H9 (cell line): Measurements from ENCODE around the gene TMTC2. TPM values are rescaled to one million over a fixed set of nuclear protein-coding genes. Genes with fewer than 3 reads are reported as not detected.

Experiments
- DNase-seq: peaks from one replicate; pipeline ENCODE4 v3.0.0-alpha.2; 2017
- H2AFZ ChIP-seq: one replicate; pipeline ENCODE4 v1.6.1; 2013; ENCODE audit warnings: mild to moderate bottlenecking, low read length, control low read depth, moderate library complexity
- H2AK5ac ChIP-seq: 2 replicates; pipeline ENCODE4 v1.6.1; 2013; ENCODE audit warnings: low read length, control low read depth, mixed read lengths; ENCODE audit not compliant: insufficient read length
- H2BK120ac ChIP-seq: one replicate; pipeline ENCODE4 v1.6.1; 2013; ENCODE audit warnings: low read depth, mild to moderate bottlenecking, low read length, control low read depth, inconsistent platforms; ENCODE audit not compliant: poor library complexity, severe bottlenecking
- H2BK12ac ChIP-seq: 2 replicates; pipeline ENCODE4 v1.6.1; 2013; ENCODE audit warnings: low read length, control low read depth, mixed read lengths, low read depth; ENCODE audit not compliant: insufficient read length
- H2BK15ac ChIP-seq: 2 replicates; pipeline ENCODE4 v1.6.1; 2013; ENCODE audit warnings: low read depth, low read length, control low read depth
- H2BK20ac ChIP-seq: one replicate; pipeline ENCODE4 v1.6.1; 2013; ENCODE audit warnings: low read depth, mild to moderate bottlenecking, low read length, control low read depth, inconsistent platforms; ENCODE audit not compliant: poor library complexity, severe bottlenecking
- H2BK5ac ChIP-seq: 2 replicates; pipeline ENCODE4 v1.6.1; 2013; ENCODE audit warnings: low read length, control low read depth, mixed read lengths; ENCODE audit not compliant: insufficient read length
- H3K14ac ChIP-seq: 2 replicates; pipeline ENCODE4 v1.6.1; 2013; ENCODE audit warnings: low read length, control low read depth; ENCODE audit not compliant: insufficient read depth
- H3K18ac ChIP-seq: 2 replicates; pipeline ENCODE4 v1.6.1; 2013; ENCODE audit warnings: low read depth, mild to moderate bottlenecking, mixed read lengths, low read length, control low read depth; ENCODE audit not compliant: insufficient read length
- H3K23ac ChIP-seq: 2 replicates; pipeline ENCODE4 v1.6.1; 2013; ENCODE audit warnings: low read length, control low read depth, mixed read lengths, low read depth; ENCODE audit not compliant: insufficient read length
- H3K23me2 ChIP-seq: 2 replicates; pipeline ENCODE4 v1.6.1; 2013; ENCODE audit warnings: low read depth, mild to moderate bottlenecking, mixed read lengths, low read length, control low read depth; ENCODE audit not compliant: insufficient read length, poor library complexity, severe bottlenecking
- H3K27ac ChIP-seq: 2 replicates; pipeline ENCODE4 v1.5.1; 2013; ENCODE audit warnings: low read length, control low read depth, mixed read lengths, low read depth; ENCODE audit not compliant: insufficient read length
- H3K27me3 ChIP-seq: 2 replicates; pipeline ENCODE4 v1.6.1; 2013; ENCODE audit warnings: low read length, control low read depth, inconsistent platforms; ENCODE audit not compliant: insufficient read depth
- H3K4ac ChIP-seq: 2 replicates; pipeline ENCODE4 v1.6.1; 2013; ENCODE audit warnings: low read depth, mild to moderate bottlenecking, control low read depth, inconsistent platforms, low read length, moderate library complexity
- H3K4me1 ChIP-seq: 2 replicates; pipeline ENCODE4 v1.6.1; 2013; ENCODE audit warnings: low read length, control low read depth, inconsistent platforms; ENCODE audit not compliant: insufficient read depth
- H3K4me2 ChIP-seq: 2 replicates; pipeline ENCODE4 v1.6.1; 2013; ENCODE audit warnings: low read length, control low read depth, mixed read lengths; ENCODE audit not compliant: insufficient read length, insufficient read depth
- H3K56ac ChIP-seq: 2 replicates; pipeline ENCODE4 v1.6.1; 2013; ENCODE audit warnings: low read depth, mild to moderate bottlenecking, mixed read lengths, low read length, control low read depth; ENCODE audit not compliant: insufficient read length
- H3K79me1 ChIP-seq: 2 replicates; pipeline ENCODE4 v1.6.1; 2013; ENCODE audit warnings: low read depth, mild to moderate bottlenecking, moderate library complexity, low read length, control low read depth, inconsistent platforms; ENCODE audit not compliant: insufficient read depth, poor library complexity, severe bottlenecking
- H3K79me2 ChIP-seq: 2 replicates; pipeline ENCODE4 v1.6.1; 2013; ENCODE audit warnings: low read length, control low read depth, inconsistent platforms; ENCODE audit not compliant: insufficient read depth
- H3K9ac ChIP-seq: 2 replicates; pipeline ENCODE4 v1.6.1; 2013; ENCODE audit warnings: low read length, control low read depth, mixed read lengths; ENCODE audit not compliant: insufficient read length; ENCODE audit errors: extremely low read depth
- H3K9me3 ChIP-seq: one replicate; pipeline ENCODE4 v1.6.1; 2013; ENCODE audit warnings: low read depth, low read length, inconsistent platforms; ENCODE audit not compliant: control insufficient read depth
- H3T11ph ChIP-seq: one replicate; pipeline ENCODE4 v1.6.1; 2013; ENCODE audit warnings: mild to moderate bottlenecking, low read length, control low read depth, inconsistent platforms
- H4K20me1 ChIP-seq: one replicate; pipeline ENCODE4 v1.6.1; 2013; ENCODE audit not compliant: control insufficient read depth, insufficient read length, insufficient read depth
- H4K5ac ChIP-seq: 2 replicates; pipeline ENCODE4 v1.6.1; 2013; ENCODE audit warnings: low read depth, mild to moderate bottlenecking, mixed read lengths, low read length, control low read depth; ENCODE audit not compliant: insufficient read length
- H4K8ac ChIP-seq: replicated peaks from 2 replicates; pipeline ENCODE4 v1.6.1; 2013; ENCODE audit warnings: low read length, control low read depth, mixed read lengths, low read depth; ENCODE audit not compliant: insufficient read length
- H4K91ac ChIP-seq: 2 replicates; pipeline ENCODE4 v1.6.1; 2013; ENCODE audit warnings: low read depth, mild to moderate bottlenecking, moderate library complexity, mixed read lengths, low read length, control low read depth; ENCODE audit not compliant: insufficient read length
- H3K27ac Mint-ChIP-seq, 3 experiments: 2 replicates in 2 of 3; 3 replicates in 1 of 3; pipeline ENCODE4 v1.8.0; 2020 to 2021; ENCODE audit warnings: mixed read lengths in 3 of 3, mild to moderate bottlenecking in 1 of 3, moderate library complexity in 1 of 3
- H3K27me3 Mint-ChIP-seq: 2 replicates; pipeline ENCODE4 v1.8.0; 2021; ENCODE audit warnings: low read depth, mild to moderate bottlenecking, moderate library complexity, mixed read lengths
- H3K36me3 Mint-ChIP-seq, 3 experiments: 2 replicates in 2 of 3; 3 replicates in 1 of 3; pipeline ENCODE4 v1.8.0; 2020 to 2021; ENCODE audit warnings: low read depth in 3 of 3, mixed read lengths in 3 of 3; ENCODE audit not compliant: insufficient read depth in 1 of 3
- H3K4me1 Mint-ChIP-seq, 2 experiments: 2 replicates each; pipeline ENCODE4 v1.8.0; 2020; ENCODE audit warnings: mixed read lengths in 2 of 2
- H3K4me3 Mint-ChIP-seq, 2 experiments: 2 replicates in 1 of 2; 3 replicates in 1 of 2; pipeline ENCODE4 v1.8.0; 2020 to 2021; ENCODE audit warnings: mild to moderate bottlenecking in 2 of 2, mixed read lengths in 2 of 2, moderate library complexity in 1 of 2
- H3K9me3 Mint-ChIP-seq, 2 experiments: 2 replicates in 1 of 2; 3 replicates in 1 of 2; pipeline ENCODE4 v1.8.0; 2020; ENCODE audit warnings: mild to moderate bottlenecking in 2 of 2, mixed read lengths in 2 of 2, moderate library complexity in 1 of 2
- WGBS: extraction: QIAGEN DNeasy Blood & Tissue Kit; methylation state at CpG from one replicate; pipeline ENCODE4 v1.1.7; 2013; ENCODE audit warnings: missing lambda C conversion rate, low lambda C conversion rate, mixed read lengths; ENCODE audit not compliant: insufficient read length; ENCODE audit errors: extremely low coverage; 5-methylcytosine and 5-hydroxymethylcytosine counted together
- total RNA-seq: library from RNA; stranded (reverse); gene quantifications from 2 replicates; pipeline ENCODE4 v1.2.1, GENCODE V29; 2021
- TF ChIP-seq, protein P1 (sequence below): fragments of 200-600 bp; sonication (generic); conservative IDR thresholded peaks from 3 replicates; pipeline ENCODE4 v1.8.0; 2021; ENCODE audit warnings: antibody characterized with exemption, mild to moderate bottlenecking

Gene TMTC2
- total RNA-seq, 1 experiment from 2014 or later: 3.1 TPM

GRCh38 chr12:82666830-82667229 is 19.9 kb upstream of the TMTC2 start:
- H3K23ac ChIP-seq: no peak overlapping the region

More at GRCh38 chr12:82666830-82667229, 19.9 kb upstream of the TMTC2 start:
- no peak overlapping the region for H3K9ac ChIP-seq
- Mint-ChIP-seq H3K4me3 (no peak overlapping the region), H3K4me1 (peaks cover 27 to 36% of the 10 kb centered on the region in 2 experiments), H3K36me3 (0 out of 7 replicates have a peak, but pooled peaks cover 0 to 2% (median 0%) of the 10 kb centered on the region in 3 experiments), H3K27me3 (no peaks in the 10 kb centered on the region; the same call in none of the 2 replicates), H3K9me3 (no peaks in the 10 kb centered on the region; a peak in 1 of 5 replicates), H3K27ac (no peak overlapping the region)
- H3K79me1 ChIP-seq: no peaks in the 10 kb centered on the region
- no CpG with 5 or more reads among the region's 1 CpG for WGBS
- no peak overlapping the region for H3K4ac ChIP-seq
- H2BK5ac ChIP-seq: no peak overlapping the region
- H3K27me3 ChIP-seq: no peaks in the 10 kb centered on the region
- H3K4me2 ChIP-seq: no peak overlapping the region
- TF ChIP-seq, protein P1, sequence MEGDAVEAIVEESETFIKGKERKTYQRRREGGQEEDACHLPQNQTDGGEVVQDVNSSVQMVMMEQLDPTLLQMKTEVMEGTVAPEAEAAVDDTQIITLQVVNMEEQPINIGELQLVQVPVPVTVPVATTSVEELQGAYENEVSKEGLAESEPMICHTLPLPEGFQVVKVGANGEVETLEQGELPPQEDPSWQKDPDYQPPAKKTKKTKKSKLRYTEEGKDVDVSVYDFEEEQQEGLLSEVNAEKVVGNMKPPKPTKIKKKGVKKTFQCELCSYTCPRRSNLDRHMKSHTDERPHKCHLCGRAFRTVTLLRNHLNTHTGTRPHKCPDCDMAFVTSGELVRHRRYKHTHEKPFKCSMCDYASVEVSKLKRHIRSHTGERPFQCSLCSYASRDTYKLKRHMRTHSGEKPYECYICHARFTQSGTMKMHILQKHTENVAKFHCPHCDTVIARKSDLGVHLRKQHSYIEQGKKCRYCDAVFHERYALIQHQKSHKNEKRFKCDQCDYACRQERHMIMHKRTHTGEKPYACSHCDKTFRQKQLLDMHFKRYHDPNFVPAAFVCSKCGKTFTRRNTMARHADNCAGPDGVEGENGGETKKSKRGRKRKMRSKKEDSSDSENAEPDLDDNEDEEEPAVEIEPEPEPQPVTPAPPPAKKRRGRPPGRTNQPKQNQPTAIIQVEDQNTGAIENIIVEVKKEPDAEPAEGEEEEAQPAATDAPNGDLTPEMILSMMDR: no peak
- no peak for DNase-seq
- no peak overlapping the region for H2BK20ac ChIP-seq
- no peak overlapping the region for H2BK12ac ChIP-seq
- no peak overlapping the region for H3T11ph ChIP-seq
- H2AK5ac ChIP-seq: no peak overlapping the region
- H4K91ac ChIP-seq: no peak overlapping the region
- no peak overlapping the region for H2BK120ac ChIP-seq
- no peak overlapping the region for H4K5ac ChIP-seq
- no peaks in the 10 kb centered on the region for H3K79me2 ChIP-seq
- H3K27ac ChIP-seq: no peak overlapping the region
- no peak overlapping the region for H2AFZ ChIP-seq
- no peak overlapping the region for H4K8ac ChIP-seq
- H4K20me1 ChIP-seq: no peaks in the 10 kb centered on the region
- H3K23me2 ChIP-seq: no peaks in the 10 kb centered on the region
- H3K9me3 ChIP-seq: no peaks in the 10 kb centered on the region
- no peak overlapping the region for H3K56ac ChIP-seq
- peaks cover 3% of the 10 kb centered on the region; the same call in 1 of the 2 replicates for H3K4me1 ChIP-seq
- H2BK15ac ChIP-seq: no peak overlapping the region
- H3K18ac ChIP-seq: no peak overlapping the region
- H3K14ac ChIP-seq: no peak overlapping the region
